ENCODE data around the gene NPAS3. TPM values are rescaled to one million over a fixed set of nuclear protein-coding genes. Genes with fewer than 3 reads are reported as not detected.

NPAS3 gene
- total RNA-seq, 2 donors from 2014 or later, result 1.1 to 1.8 TPM

DNA sequence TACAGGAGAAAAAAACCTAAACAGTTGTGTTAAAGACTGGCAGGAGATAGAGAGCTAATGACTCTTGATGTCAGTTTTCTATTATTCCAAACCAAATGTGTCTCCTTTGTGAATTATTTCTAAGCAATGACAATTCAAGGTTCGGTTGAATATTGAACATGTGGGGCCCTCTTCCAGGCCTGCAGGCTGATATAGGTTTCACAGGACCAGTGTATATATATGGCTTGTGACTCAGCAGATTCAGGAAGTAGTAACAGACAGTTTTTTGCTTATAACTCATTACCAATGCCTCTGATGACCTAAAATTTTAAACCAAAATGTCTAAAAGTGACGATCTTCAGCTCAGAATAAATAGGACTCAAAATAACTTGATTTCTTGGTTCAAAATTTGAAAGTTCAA, 33.7 kb upstream of the NPAS3 start:
- intact Hi-C loops (cut with DNase I), result no loop called here
- WGBS, result 91% methylated on average over 2 of the region's 2 CpGs
- Histone ChIP-seq H3K9me3 (no peaks in the 10 kb centered on the region), H3K27me3 (replicated peaks; ENCODE audit: insufficient read depth) (no peaks in the 10 kb centered on the region), H3K4me3 (no peak overlapping the region), H3K36me3 (no peaks in the 10 kb centered on the region), H3K27ac (no peak overlapping the region), H3K4me1 (replicated peaks) (no peaks in the 10 kb centered on the region)
- no peak for DNase-seq (ENCODE audit: low spot score)
- TF ChIP-seq POLR2AphosphoS5 (IDR thresholded peaks at IDR 0.05), result no peak
- TF ChIP-seq, protein P1, sequence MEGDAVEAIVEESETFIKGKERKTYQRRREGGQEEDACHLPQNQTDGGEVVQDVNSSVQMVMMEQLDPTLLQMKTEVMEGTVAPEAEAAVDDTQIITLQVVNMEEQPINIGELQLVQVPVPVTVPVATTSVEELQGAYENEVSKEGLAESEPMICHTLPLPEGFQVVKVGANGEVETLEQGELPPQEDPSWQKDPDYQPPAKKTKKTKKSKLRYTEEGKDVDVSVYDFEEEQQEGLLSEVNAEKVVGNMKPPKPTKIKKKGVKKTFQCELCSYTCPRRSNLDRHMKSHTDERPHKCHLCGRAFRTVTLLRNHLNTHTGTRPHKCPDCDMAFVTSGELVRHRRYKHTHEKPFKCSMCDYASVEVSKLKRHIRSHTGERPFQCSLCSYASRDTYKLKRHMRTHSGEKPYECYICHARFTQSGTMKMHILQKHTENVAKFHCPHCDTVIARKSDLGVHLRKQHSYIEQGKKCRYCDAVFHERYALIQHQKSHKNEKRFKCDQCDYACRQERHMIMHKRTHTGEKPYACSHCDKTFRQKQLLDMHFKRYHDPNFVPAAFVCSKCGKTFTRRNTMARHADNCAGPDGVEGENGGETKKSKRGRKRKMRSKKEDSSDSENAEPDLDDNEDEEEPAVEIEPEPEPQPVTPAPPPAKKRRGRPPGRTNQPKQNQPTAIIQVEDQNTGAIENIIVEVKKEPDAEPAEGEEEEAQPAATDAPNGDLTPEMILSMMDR (IDR thresholded peaks at IDR 0.05), result no peak
- no peak for TF ChIP-seq POLR2A (IDR thresholded peaks at IDR 0.05)

DNA sequence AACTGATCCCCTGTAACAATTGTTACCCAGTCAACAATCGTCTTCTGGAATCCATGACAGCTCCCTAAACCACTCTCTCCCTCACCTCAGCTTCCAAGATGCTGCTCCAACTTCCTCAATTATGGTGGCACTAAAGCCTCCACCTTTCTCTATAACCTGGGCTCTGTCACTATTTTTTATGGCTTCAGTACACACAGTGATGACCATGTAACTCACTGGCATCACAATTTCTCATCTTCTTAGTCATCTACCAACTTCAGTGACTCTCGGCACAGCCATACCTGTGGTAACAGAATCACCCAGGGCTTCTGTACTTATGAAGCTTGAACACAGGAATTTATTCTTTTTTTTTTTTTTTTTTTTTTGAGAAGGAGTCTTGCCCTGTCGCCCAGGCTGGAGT, 32.0 kb upstream of the NPAS3 start:
- no peak for TF ChIP-seq POLR2AphosphoS5 (IDR thresholded peaks at IDR 0.05)
- TF ChIP-seq POLR2A (IDR thresholded peaks at IDR 0.05), result no peak
- Histone ChIP-seq H3K36me3 (no peaks in the 10 kb centered on the region), H3K9me3 (no peaks in the 10 kb centered on the region), H3K27me3 (replicated peaks; ENCODE audit: insufficient read depth) (no peaks in the 10 kb centered on the region), H3K27ac (no peak overlapping the region), H3K4me3 (no peak overlapping the region), H3K4me1 (replicated peaks) (no peaks in the 10 kb centered on the region)
- intact Hi-C loops (cut with DNase I), result no loop called here
- DNase-seq (ENCODE audit: low spot score), result no peak
- WGBS, result 94% methylated on average over 3 of the region's 3 CpGs

DNA sequence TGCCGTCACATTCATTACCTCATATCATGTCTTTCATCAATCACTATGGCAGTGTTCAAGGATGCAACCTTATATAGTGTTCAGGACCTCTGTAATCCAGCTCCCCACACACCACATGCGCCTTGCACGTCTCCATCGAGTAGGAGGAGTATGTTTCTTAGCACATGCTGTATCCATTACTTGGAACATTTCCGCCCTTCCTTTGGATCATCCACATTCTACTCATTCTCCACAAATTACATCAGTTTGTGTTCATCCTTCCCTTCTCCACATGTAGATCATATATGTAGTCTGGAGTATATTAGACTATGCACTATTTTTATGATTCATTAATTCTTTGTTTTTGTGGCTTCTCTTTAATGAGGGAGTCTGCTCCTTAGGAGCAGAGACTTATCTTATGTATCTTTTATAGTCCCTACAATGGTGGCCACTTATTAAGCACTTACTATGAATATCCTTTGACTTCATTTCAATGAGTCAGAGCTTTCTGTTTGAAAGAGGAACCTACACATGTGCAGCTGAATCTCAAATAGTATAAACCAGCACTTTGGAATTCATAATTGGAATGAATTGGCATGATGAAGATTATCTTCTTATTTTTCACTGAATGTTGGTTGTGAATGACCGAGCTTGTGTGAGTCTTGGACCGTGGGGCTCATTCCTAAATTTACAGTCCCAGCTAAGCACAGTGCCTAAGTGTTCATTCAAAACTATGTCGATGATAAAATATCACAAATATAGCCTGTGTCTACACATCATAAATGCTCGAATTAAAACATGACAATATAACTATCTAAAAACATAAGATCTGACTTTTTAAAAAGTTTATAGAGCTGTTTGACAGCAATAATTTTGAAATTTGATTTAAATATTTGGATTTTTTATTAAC, 30.2 kb upstream of the NPAS3 start:
- H3K36me3 ChIP-seq, result no peaks in the 10 kb centered on the region
- no peak overlapping the region for H3K27ac ChIP-seq
- no peak overlapping the region for H3K4me3 ChIP-seq
- intact Hi-C loops (cut with DNase I), result no loop called here
- no peaks in the 10 kb centered on the region for H3K27me3 ChIP-seq (replicated peaks; ENCODE audit: insufficient read depth)
- H3K4me1 ChIP-seq (replicated peaks), result no peaks in the 10 kb centered on the region
- no peak for DNase-seq (ENCODE audit: low spot score)
- WGBS, result 70% methylated on average over 9 of the region's 9 CpGs
- TF ChIP-seq POLR2AphosphoS5 (IDR thresholded peaks at IDR 0.05) (no peak), POLR2A (IDR thresholded peaks at IDR 0.05) (no peak)
- TF ChIP-seq, protein P1 (IDR thresholded peaks at IDR 0.05), result no peak
- no peaks in the 10 kb centered on the region for H3K9me3 ChIP-seq

DNA sequence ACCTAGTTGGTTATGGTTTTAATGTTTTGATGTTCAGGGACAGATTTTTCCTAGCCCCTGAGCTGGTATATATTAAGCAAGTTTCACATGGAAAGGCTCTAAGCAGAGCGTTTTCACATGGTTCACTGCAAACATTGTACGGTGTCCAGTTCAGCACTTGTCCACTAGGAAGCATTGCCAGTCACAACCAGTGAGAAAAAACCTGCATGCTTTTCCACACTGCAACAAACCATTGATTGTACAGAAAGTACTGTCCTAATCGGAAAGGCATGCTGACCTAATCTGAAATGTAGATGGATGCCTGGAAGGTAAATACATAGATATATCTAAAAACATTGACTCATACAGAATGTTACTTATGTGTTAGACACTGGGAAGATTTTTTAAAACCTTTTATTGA, 25.0 kb upstream of the NPAS3 start:
- TF ChIP-seq POLR2AphosphoS5 (IDR thresholded peaks at IDR 0.05) (no peak), POLR2A (IDR thresholded peaks at IDR 0.05) (no peak)
- TF ChIP-seq, protein P1 (IDR thresholded peaks at IDR 0.05), result no peak
- WGBS, result 28% methylated on average over 3 of the region's 3 CpGs
- Histone ChIP-seq H3K36me3 (no peaks in the 10 kb centered on the region), H3K27ac (no peak overlapping the region), H3K9me3 (no peaks in the 10 kb centered on the region), H3K4me3 (no peak overlapping the region), H3K27me3 (replicated peaks; ENCODE audit: insufficient read depth) (no peaks in the 10 kb centered on the region), H3K4me1 (replicated peaks) (no peaks in the 10 kb centered on the region)
- DNase-seq (ENCODE audit: low spot score), result no peak
- intact Hi-C loops (cut with DNase I), result no loop called here

DNA sequence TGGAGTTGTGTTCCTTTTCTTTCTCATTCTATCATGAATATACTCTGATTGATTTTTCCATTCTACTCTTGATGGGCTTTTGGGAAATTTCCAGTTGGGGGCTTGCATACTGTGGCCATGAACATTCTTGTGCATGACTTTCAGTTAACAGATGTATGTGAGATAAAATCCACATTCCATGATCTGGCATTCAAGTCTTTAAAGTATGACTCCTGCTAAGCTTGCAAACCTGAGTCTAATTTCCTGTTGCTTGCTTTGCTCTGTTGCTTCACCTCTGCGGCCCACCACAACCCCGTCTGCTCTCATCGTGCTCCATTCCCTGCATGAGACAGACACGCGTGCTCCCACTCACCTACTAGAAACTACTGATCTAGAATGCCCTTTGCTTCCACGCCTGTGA, 24.3 kb upstream of the NPAS3 start:
- no peaks in the 10 kb centered on the region for H3K27me3 ChIP-seq (replicated peaks; ENCODE audit: insufficient read depth)
- no peaks in the 10 kb centered on the region for H3K9me3 ChIP-seq
- H3K36me3 ChIP-seq, result no peaks in the 10 kb centered on the region
- H3K4me3 ChIP-seq, result no peak overlapping the region
- no peaks in the 10 kb centered on the region for H3K4me1 ChIP-seq (replicated peaks)
- intact Hi-C loops (cut with DNase I), result no loop called here
- no peak for DNase-seq (ENCODE audit: low spot score)
- no peak overlapping the region for H3K27ac ChIP-seq
- TF ChIP-seq, protein P1 (IDR thresholded peaks at IDR 0.05), result no peak
- TF ChIP-seq POLR2A (IDR thresholded peaks at IDR 0.05) (no peak), POLR2AphosphoS5 (IDR thresholded peaks at IDR 0.05) (no peak)
- WGBS, result 90% methylated on average over 6 of the region's 6 CpGs
